ENCODE measurements around the gene ALG2. TPM values are rescaled to one million over a fixed set of nuclear protein-coding genes. Genes with fewer than 3 reads are reported as not detected.

The ALG2 gene
- total and polyA plus RNA-seq, 9 of the 15 experiments (the other 6 are each of a cell fraction or from before 2014, with no cell fraction given), result 4.9 to 41.9 (median 20.2) TPM

DNA sequence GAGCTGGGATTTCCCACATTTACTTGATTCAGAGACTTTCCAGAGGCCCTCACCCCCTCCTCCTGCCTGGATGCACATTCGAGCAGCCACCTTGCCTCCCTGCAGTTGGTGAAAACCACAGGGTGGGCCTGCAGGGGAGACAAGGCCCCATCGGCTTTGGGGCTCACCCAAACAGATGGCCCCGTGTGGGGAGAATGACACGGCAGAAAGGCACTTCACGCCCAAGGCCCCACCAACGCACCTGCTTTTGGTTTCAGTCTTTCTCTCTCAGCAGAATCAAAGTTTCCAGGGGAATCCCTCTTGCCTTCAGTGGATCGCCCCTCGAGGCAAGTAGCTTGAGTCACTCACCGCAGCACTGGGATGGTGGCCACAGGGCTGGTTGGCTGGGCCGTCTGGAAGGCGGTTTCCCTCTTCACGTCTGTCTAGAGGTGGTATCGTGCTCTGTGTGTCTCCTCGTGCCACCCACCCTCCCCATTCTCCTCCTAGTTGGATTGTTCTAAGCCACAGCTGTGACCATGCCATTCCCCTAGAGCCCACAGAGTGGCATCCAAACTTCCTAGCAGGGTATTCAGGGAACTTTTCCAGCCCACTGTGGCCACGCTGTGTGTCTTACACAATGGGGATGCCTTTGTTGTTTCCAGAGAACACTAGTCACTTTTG, 32.2 kb upstream of the ALG2 start (continued):
- TF ChIP-seq, protein P1, sequence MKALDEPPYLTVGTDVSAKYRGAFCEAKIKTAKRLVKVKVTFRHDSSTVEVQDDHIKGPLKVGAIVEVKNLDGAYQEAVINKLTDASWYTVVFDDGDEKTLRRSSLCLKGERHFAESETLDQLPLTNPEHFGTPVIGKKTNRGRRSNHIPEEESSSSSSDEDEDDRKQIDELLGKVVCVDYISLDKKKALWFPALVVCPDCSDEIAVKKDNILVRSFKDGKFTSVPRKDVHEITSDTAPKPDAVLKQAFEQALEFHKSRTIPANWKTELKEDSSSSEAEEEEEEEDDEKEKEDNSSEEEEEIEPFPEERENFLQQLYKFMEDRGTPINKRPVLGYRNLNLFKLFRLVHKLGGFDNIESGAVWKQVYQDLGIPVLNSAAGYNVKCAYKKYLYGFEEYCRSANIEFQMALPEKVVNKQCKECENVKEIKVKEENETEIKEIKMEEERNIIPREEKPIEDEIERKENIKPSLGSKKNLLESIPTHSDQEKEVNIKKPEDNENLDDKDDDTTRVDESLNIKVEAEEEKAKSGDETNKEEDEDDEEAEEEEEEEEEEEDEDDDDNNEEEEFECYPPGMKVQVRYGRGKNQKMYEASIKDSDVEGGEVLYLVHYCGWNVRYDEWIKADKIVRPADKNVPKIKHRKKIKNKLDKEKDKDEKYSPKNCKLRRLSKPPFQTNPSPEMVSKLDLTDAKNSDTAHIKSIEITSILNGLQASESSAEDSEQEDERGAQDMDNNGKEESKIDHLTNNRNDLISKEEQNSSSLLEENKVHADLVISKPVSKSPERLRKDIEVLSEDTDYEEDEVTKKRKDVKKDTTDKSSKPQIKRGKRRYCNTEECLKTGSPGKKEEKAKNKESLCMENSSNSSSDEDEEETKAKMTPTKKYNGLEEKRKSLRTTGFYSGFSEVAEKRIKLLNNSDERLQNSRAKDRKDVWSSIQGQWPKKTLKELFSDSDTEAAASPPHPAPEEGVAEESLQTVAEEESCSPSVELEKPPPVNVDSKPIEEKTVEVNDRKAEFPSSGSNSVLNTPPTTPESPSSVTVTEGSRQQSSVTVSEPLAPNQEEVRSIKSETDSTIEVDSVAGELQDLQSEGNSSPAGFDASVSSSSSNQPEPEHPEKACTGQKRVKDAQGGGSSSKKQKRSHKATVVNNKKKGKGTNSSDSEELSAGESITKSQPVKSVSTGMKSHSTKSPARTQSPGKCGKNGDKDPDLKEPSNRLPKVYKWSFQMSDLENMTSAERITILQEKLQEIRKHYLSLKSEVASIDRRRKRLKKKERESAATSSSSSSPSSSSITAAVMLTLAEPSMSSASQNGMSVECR (CRISPR knock-in tag; IDR thresholded peaks at IDR 0.05), result no peak
- TF ChIP-seq, protein P2, sequence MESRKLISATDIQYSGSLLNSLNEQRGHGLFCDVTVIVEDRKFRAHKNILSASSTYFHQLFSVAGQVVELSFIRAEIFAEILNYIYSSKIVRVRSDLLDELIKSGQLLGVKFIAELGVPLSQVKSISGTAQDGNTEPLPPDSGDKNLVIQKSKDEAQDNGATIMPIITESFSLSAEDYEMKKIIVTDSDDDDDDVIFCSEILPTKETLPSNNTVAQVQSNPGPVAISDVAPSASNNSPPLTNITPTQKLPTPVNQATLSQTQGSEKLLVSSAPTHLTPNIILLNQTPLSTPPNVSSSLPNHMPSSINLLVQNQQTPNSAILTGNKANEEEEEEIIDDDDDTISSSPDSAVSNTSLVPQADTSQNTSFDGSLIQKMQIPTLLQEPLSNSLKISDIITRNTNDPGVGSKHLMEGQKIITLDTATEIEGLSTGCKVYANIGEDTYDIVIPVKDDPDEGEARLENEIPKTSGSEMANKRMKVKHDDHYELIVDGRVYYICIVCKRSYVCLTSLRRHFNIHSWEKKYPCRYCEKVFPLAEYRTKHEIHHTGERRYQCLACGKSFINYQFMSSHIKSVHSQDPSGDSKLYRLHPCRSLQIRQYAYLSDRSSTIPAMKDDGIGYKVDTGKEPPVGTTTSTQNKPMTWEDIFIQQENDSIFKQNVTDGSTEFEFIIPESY (CRISPR knock-in tag; IDR thresholded peaks at IDR 0.05), result no peak
- TF ChIP-seq C11orf30 (IDR thresholded peaks at IDR 0.05; ENCODE audit: low read depth) (peak; percentile 8; the same call in 1 of the 2 replicates), ZC3H11A (IDR thresholded peaks at IDR 0.05; ENCODE audit: low read depth, low read length) (no peak), FOXJ3 (CRISPR knock-in tag; IDR thresholded peaks at IDR 0.05) (no peak), ELF1 (tag; IDR thresholded peaks at IDR 0.05) (no peak), ZNF124 (CRISPR knock-in tag; IDR thresholded peaks at IDR 0.05) (no peak), FOXA1 (IDR thresholded peaks at IDR 0.05; ENCODE audit: borderline replicate concordance) (no peak), GTF2E2 (tag; IDR thresholded peaks at IDR 0.05) (no peak), ZNF764 (CRISPR knock-in tag; IDR thresholded peaks at IDR 0.05; ENCODE audit: low read depth) (no peak), HMG20B (CRISPR knock-in tag; IDR thresholded peaks at IDR 0.05) (no peak), ETV5 (CRISPR knock-in tag; IDR thresholded peaks at IDR 0.05; ENCODE audit: low read depth) (no peak), SMARCA4 (IDR thresholded peaks at IDR 0.05) (no peak), ILF3 (IDR thresholded peaks at IDR 0.05; ENCODE audit: borderline replicate concordance) (no peak), IFI16 (CRISPR knock-in tag; IDR thresholded peaks at IDR 0.05) (no peak), ZNF224 (CRISPR knock-in tag; IDR thresholded peaks at IDR 0.05) (no peak), POLR2B (IDR thresholded peaks at IDR 0.05; ENCODE audit: low read depth, partially characterized antibody) (no peak), TBP (optimal IDR thresholded peaks at IDR 0.05; ENCODE audit: low read depth, low read length) (no peak), JUND (IDR thresholded peaks at IDR 0.05; ENCODE audit: borderline replicate concordance, low read depth, low read length) (no peak), JUND (tag; IDR thresholded peaks at IDR 0.05; ENCODE audit: borderline replicate concordance, low read depth, low read length) (no peak), ZNF778 (CRISPR knock-in tag; IDR thresholded peaks at IDR 0.05) (no peak), LARP7 (IDR thresholded peaks at IDR 0.05) (no peak), ZNF551 (CRISPR knock-in tag; IDR thresholded peaks at IDR 0.05) (no peak)
- TF ChIP-seq, protein P3, sequence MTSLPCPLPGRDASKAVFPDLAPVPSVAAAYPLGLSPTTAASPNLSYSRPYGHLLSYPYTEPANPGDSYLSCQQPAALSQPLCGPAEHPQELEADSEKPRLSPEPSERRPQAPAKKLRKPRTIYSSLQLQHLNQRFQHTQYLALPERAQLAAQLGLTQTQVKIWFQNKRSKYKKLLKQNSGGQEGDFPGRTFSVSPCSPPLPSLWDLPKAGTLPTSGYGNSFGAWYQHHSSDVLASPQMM (CRISPR knock-in tag; IDR thresholded peaks at IDR 0.05), result no peak
